Neural cell (in vitro differentiated cells): ENCODE measurements around the gene CARD16. TPM values are rescaled to one million over a fixed set of nuclear protein-coding genes. Genes with fewer than 3 reads are reported as not detected.
"Not testable (repeated sequence)": the region's sequence is repeated elsewhere in the genome, so short reads cannot be mapped to it uniquely, and the experiment has no call there.

ENCODE experiments used
- H2AFZ ChIP-seq: fragments of 200-600, 300-800 bp; sonication (generic), shearing (Covaris generic); 2 replicates; pipeline ENCODE4 v1.6.0; 2014; ENCODE audit warnings: low read depth, mild to moderate bottlenecking, antibody characterized with exemption, low read length, moderate library complexity
- H3F3A ChIP-seq: fragments of 200-600 bp; shearing (Covaris generic); 2 replicates; pipeline ENCODE4 v1.6.1; 2016; ENCODE audit warnings: mild to moderate bottlenecking, moderate library complexity, mixed read lengths, antibody characterized with exemption, low read length; ENCODE audit not compliant: insufficient read depth, poor library complexity, severe bottlenecking
- H3K27ac ChIP-seq: fragments of 200-600, 300-800 bp; sonication (generic), shearing (Covaris generic); 2 replicates; pipeline ENCODE4 v1.5.1; 2014; ENCODE audit warnings: mild to moderate bottlenecking, low read length, moderate library complexity
- H3K27me3 ChIP-seq: fragments of 300-800, 200-600 bp; sonication (generic), shearing (Covaris generic); 2 replicates; pipeline ENCODE4 v1.6.0; 2014; ENCODE audit warnings: mild to moderate bottlenecking, low read depth, low read length, moderate library complexity; ENCODE audit not compliant: insufficient read depth
- H3K36me3 ChIP-seq: fragments of 300-800, 200-600 bp; sonication (generic), shearing (Covaris generic); 2 replicates; pipeline ENCODE4 v1.5.1; 2014; ENCODE audit warnings: mild to moderate bottlenecking, antibody characterized with exemption, low read length, moderate library complexity; ENCODE audit not compliant: insufficient read depth
- H3K4me2 ChIP-seq: fragments of 300-800, 200-600 bp; sonication (generic), shearing (Covaris generic); 2 replicates; pipeline ENCODE4 v1.6.0; 2014; ENCODE audit warnings: mild to moderate bottlenecking, low read length
- H3K4me3 ChIP-seq: fragments of 300-800, 200-600 bp; sonication (generic), shearing (Covaris generic); 2 replicates; pipeline ENCODE4 v1.5.1; 2014; ENCODE audit warnings: mild to moderate bottlenecking, low read length, moderate library complexity
- H3K79me2 ChIP-seq: fragments of 200-600 bp; shearing (Covaris generic); replicated peaks from 2 replicates; pipeline ENCODE4 v1.6.0; 2014; ENCODE audit warnings: mild to moderate bottlenecking, low read length, moderate library complexity; ENCODE audit not compliant: insufficient read depth
- H3K9ac ChIP-seq: fragments of 300-800, 200-600 bp; sonication (generic), shearing (Covaris generic); 2 replicates; pipeline ENCODE4 v1.6.1; 2016; ENCODE audit warnings: mild to moderate bottlenecking, low read length, mixed read lengths
- H3K9me2 ChIP-seq: fragments of 200-600 bp; shearing (Covaris generic); 2 replicates; pipeline ENCODE4 v1.6.1; 2016; ENCODE audit warnings: mild to moderate bottlenecking, low read length, mixed read lengths; ENCODE audit not compliant: insufficient read depth
- H3K9me3 ChIP-seq: fragments of 200-600, 300-800 bp; sonication (generic), shearing (Covaris generic); 2 replicates; pipeline ENCODE4 v1.6.1; 2016; ENCODE audit warnings: mild to moderate bottlenecking, mixed run types, low read length, moderate library complexity, mixed read lengths
- H4K20me1 ChIP-seq: fragments of 200-600 bp; shearing (Covaris generic); 2 replicates; pipeline ENCODE4 v1.6.1; 2016; ENCODE audit warnings: mild to moderate bottlenecking, mixed run types; ENCODE audit not compliant: insufficient read depth
- EP300 ChIP-seq: fragments of 450-650 bp; conservative IDR thresholded peaks from 2 replicates; pipeline ENCODE4 v1.6.1; 2014; ENCODE audit warnings: antibody characterized with exemption, mild to moderate bottlenecking, moderate library complexity; ENCODE audit not compliant: poor library complexity, severe bottlenecking
- EZH2 ChIP-seq: fragments of 200-600, 300-800 bp; shearing (Covaris generic), sonication (generic); IDR thresholded peaks from 2 replicates; pipeline ENCODE4 v1.6.1; 2014; ENCODE audit warnings: antibody characterized with exemption, low read length, borderline replicate concordance, mild to moderate bottlenecking; ENCODE audit not compliant: insufficient read depth, poor library complexity, severe bottlenecking
- MXI1 ChIP-seq: fragments of 450-650 bp; conservative IDR thresholded peaks from 2 replicates; pipeline ENCODE4 v1.6.1; 2014; ENCODE audit warnings: antibody characterized with exemption, mild to moderate bottlenecking; ENCODE audit not compliant: poor library complexity, severe bottlenecking
- POLR2AphosphoS5 ChIP-seq: IDR thresholded peaks from 2 replicates; pipeline ENCODE4 v1.6.1; 2012
- RAD21 ChIP-seq: fragments of 450-650 bp; conservative IDR thresholded peaks from 2 replicates; pipeline ENCODE4 v1.6.1; 2014; ENCODE audit warnings: antibody characterized with exemption, mild to moderate bottlenecking, moderate library complexity
- REST ChIP-seq: IDR thresholded peaks from 2 replicates; pipeline ENCODE4 v1.6.1; 2012; ENCODE audit warnings: borderline replicate concordance
- SMC3 ChIP-seq: fragments of 450-650 bp; conservative IDR thresholded peaks from 2 replicates; pipeline ENCODE4 v1.6.1; 2014; ENCODE audit warnings: antibody characterized with exemption, mild to moderate bottlenecking, moderate library complexity; ENCODE audit not compliant: poor library complexity
- TAF1 ChIP-seq: IDR thresholded peaks from 2 replicates; pipeline ENCODE4 v1.6.1; 2012; ENCODE audit warnings: low read depth
- polyA plus RNA-seq: library from polyadenylated mRNA; depleted of rRNA; stranded (reverse); fragments of >200 nt; gene quantifications from 2 replicates; pipeline ENCODE4 v1.2.3, GENCODE V29; 2014
- TF ChIP-seq, protein P1 (sequence below): fragments of 450-650 bp; IDR thresholded peaks from 2 replicates; pipeline ENCODE4 v1.5.1; 2014; ENCODE audit warnings: antibody characterized with exemption, mild to moderate bottlenecking, moderate library complexity; ENCODE audit not compliant: poor library complexity, severe bottlenecking

Gene CARD16
- polyA plus RNA-seq, 1 donor from 2014 or later = not detected

DNA sequence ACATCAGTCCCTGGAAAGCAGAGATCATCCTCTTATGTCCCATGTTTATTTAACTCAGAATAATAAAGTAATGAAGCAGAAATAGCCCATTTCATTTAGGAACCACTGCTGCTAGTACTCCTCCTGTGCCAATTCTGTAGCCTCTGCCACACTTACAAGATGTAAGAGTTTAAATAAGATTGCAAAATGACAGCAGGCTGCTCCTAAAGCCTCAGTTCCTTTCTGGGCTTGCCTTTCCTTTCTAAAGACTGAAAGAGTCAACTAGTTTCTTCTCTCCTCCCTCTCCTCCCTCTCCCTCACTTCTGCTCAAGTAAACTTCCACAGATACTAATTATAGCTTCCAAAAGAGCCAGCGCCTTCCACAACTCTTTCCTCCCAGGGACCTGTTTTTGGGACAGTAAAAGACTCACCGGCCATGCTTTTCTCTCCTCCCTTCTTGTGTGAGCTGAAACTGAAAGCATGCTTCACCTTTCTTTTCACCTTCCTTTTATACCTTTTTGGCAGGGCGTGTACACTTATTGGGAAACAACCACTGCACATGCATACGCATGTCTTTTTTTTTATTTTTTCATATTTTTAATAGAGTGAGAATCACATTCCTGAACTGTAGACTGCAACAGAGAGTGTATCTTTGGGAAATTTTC lies 26.1 kb upstream of the CARD16 start:
- Histone ChIP-seq H3K4me2 (no peak overlapping the region), H3K9me2 (no peaks in the 10 kb centered on the region)

DNA sequence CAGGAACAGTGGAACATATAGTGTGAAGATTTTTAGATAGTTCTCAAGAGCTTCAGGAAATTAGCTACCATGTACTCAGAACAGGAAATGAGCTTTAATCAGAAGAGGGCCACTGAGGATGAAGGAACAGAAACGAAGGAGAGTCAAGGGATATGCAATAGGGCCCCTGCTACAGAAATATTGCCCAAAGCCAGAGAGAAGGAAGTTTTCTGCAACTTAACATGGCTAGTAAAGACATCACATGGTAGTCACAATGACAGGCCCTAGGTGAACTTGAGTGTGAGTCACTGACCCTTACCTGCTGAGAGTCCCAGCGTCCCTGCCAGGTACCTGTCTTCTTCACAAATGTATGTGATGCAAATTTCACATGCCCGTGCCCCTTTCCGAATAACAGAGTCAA lies 25.2 kb upstream of the CARD16 start:
- no peaks in the 10 kb centered on the region for H3K36me3 ChIP-seq
- H3K27ac ChIP-seq = no peak overlapping the region
- no peaks in the 10 kb centered on the region for H3K27me3 ChIP-seq
- no peak overlapping the region for H3K4me3 ChIP-seq
- H3K9me3 ChIP-seq = no peaks in the 10 kb centered on the region
- TF ChIP-seq REST (no peak), EP300 (no peak), RAD21 (no peak), TAF1 (no peak), SMC3 (no peak), POLR2AphosphoS5 (no peak)
- TF ChIP-seq, protein P1, sequence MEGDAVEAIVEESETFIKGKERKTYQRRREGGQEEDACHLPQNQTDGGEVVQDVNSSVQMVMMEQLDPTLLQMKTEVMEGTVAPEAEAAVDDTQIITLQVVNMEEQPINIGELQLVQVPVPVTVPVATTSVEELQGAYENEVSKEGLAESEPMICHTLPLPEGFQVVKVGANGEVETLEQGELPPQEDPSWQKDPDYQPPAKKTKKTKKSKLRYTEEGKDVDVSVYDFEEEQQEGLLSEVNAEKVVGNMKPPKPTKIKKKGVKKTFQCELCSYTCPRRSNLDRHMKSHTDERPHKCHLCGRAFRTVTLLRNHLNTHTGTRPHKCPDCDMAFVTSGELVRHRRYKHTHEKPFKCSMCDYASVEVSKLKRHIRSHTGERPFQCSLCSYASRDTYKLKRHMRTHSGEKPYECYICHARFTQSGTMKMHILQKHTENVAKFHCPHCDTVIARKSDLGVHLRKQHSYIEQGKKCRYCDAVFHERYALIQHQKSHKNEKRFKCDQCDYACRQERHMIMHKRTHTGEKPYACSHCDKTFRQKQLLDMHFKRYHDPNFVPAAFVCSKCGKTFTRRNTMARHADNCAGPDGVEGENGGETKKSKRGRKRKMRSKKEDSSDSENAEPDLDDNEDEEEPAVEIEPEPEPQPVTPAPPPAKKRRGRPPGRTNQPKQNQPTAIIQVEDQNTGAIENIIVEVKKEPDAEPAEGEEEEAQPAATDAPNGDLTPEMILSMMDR = no peak
- no peaks in the 10 kb centered on the region for H3F3A ChIP-seq
- no peak overlapping the region for H3K9ac ChIP-seq
- H3K4me2 ChIP-seq = no peak overlapping the region
- H4K20me1 ChIP-seq = no peaks in the 10 kb centered on the region
- H2AFZ ChIP-seq = no peak overlapping the region
- no peaks in the 10 kb centered on the region for H3K9me2 ChIP-seq
- H3K79me2 ChIP-seq = no peaks in the 10 kb centered on the region

More for the DNA sequence above, 26.1 kb upstream of the CARD16 start:
- H3K4me3 ChIP-seq = no peak overlapping the region
- no peaks in the 10 kb centered on the region for H3K9me3 ChIP-seq
- H3K36me3 ChIP-seq = no peaks in the 10 kb centered on the region
- H3K79me2 ChIP-seq = no peaks in the 10 kb centered on the region
- no peak for TF ChIP-seq EP300
- TF ChIP-seq, protein P1 = no peak
- no peak for TF ChIP-seq POLR2AphosphoS5
- no peak for TF ChIP-seq TAF1
- TF ChIP-seq REST = no peak
- TF ChIP-seq RAD21 = no peak
- no peak for TF ChIP-seq MXI1
- no peak for TF ChIP-seq EZH2
- TF ChIP-seq SMC3 = no peak
- H3F3A ChIP-seq = no peaks in the 10 kb centered on the region
- H3K27me3 ChIP-seq = no peaks in the 10 kb centered on the region
- no peaks in the 10 kb centered on the region for H4K20me1 ChIP-seq
- no peak overlapping the region for H2AFZ ChIP-seq
- H3K9ac ChIP-seq = no peak overlapping the region
- no peak overlapping the region for H3K27ac ChIP-seq

GRCh38 chr11:105069749-105070148 lies 24.6 kb upstream of the CARD16 start:
- H3K79me2 ChIP-seq, H3K27ac ChIP-seq, H3K9ac ChIP-seq, H3K36me3 ChIP-seq, H3K9me3 ChIP-seq, H2AFZ ChIP-seq, H3K9me2 ChIP-seq, H3K4me3 ChIP-seq, H3K4me2 ChIP-seq, H4K20me1 ChIP-seq, H3K27me3 ChIP-seq, H3F3A ChIP-seq: not testable (repeated sequence)
